ENCODE data around the gene KCTD11.

Gene KCTD11

DNA sequence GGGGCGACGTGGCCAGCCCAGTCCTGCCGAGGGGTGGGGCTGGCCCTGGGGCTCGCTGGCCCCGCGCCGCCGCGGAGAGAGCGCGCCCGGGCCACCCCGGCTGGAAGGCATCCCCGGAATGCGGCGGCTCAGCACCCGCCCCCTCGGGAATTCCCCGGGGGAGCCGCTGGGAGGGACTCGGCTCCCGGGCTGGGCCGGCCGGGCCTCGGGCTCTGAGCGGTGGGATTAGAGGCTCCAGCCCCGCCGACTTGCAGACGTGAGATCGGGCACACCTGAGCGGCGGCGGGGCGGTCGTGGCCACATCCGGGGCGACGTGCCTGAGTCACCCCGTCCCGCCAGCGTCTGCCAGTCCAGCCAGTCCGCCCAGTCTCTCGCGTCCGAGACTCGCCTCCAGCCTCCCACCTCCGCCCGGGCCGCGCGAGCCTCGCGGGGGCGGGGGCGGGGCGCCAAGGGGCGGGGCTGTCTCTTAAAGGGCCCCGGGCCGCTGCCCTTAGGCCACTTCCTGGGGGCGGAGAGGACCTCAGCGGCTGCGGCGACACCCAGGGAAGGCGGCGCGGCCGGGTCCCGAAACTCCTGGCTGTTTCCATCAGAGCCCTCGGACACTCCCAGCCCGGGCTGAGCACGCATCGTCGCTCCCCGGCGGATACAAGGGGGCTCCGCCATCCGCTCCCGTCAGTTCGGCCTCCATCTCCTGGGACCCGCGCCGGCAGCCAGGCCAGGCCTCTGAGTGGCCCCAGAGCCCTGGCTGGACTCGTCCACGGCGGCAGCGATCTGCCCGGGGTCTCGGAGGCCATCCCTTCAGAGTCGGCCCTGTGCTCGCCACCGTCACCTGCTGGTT lies at the start of gene KCTD11:
Gene KCTD11 (plus strand): TSS at position 498 of the 838 bp plus-strand sequence.
- DNase-seq (ENCODE audit: low read depth, low spot score), result peak; percentile 94

DNA sequence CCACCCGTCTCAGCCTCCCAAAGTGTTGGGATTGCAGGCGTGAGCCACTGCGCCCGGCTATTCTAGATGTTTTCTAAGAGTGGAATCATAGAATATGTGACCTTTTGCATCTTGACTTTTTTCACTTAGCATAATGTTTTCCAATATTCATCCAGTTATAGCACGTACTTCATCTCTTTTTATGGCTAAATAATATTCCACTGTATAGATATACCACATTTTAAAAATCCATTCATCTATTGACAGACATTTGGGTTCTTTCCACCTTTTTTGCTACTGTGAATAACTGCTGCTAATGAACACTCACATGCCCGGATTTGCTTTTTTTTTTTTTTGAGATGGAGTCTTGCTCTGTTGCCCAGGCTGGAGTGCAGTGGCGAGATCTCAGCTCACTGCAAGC lies 47.8 kb upstream of the KCTD11 start:
- DNase-seq (ENCODE audit: low read depth, low spot score), result no peak

GRCh38 chr17:7306911-7307685 lies 44.9 kb upstream of the KCTD11 start, which contains the start of gene EIF5A:
EIF5A (plus strand) TSS chr17:7307628; CDS start chr17:7309636, 2,008 bp downstream.
- DNase-seq (ENCODE audit: low read depth, low spot score), result peak; percentile 100

DNA sequence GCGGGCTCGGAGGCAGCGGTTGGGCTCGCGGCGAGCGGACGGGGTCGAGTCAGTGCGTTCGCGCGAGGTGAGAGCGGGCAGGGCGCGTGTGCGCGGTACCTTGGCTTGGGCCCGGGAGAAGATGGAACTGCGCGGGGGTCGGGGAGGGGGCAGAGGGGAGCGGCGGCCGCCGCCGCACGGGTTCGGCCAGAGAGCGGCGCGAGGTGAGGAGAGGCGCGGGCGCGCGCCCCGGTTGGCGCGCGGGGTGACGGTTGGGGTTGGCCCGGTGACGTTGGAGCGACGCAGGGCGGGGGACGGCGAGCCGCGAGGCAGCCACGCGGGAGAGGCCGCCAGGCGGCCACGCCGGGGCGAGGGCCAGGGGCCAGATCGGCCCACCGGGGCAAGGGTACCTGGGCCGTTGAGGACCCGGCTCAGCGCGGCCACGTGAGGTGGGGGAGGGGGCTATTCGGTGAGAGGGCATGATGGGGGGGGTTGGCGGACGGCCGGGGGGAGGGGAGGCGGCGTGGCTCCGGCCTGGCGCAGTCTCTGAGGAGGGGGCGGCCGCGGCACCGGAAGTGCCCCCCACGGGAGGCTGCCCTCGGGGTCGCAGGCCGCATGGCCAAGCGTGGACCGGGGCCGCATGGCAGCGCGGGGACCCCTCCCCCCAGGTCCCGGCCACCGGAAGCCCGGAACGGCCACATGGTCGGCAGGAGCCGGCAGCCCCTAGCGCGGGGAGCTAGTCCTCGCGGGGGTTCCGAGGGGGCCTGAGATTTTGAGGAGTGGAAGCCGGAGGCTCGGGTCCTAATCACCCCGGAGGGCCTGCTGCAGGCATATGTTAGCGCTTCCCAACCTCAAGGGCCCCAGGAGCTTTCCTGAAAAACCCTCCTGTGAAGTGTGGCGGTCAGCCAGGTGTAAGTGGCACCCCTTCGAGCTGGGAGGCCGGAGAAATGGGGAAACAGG lies 44.0 kb upstream of the KCTD11 start:
- DNase-seq (ENCODE audit: low read depth, low spot score), result peak; percentile 50

DNA sequence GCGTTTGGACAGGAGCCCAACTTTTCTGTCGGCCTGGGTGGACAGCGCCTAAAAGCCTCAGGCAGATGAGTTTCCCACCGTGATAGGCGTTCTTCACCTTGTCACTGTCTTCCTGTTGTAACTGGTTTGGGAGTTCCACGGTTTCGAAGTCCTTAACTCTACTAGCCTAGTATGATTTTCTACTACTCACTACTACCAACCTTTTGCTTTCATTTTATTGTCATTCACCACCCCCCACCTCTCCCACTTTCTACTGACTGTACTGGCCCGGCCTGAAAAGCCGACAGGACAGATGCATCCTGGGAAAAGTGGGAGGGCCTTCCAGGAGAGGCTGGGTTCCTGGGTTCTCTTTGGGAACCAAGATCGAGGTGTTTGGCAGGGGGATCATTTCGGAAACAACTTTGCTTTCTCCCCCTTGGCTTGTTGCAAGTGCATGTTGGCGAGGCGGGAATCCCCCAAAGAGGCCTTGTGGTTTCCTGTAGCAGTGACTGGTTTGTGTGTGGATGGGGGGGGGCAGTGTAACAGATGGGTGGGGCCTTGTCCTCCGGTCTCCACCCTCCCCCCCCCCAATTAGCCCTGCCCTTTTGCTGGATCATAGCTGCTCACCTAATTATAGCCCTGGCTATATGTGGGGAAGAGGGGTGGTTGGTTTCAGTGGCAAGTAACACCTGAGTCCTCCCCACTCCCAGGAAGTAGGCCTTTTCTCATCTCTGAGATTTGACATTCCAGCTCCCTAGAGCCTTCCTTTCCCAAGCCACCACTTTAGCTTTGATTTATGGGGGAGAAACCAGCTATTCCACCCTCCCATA lies 43.1 kb upstream of the KCTD11 start:
- peak; percentile 75 for DNase-seq (ENCODE audit: low read depth, low spot score)

- no peak for DNase-seq (ENCODE audit: low read depth, low spot score)
These were observed 42.3 kb upstream of the KCTD11 start for GRCh38 chr17:7309628-7310027.

DNA sequence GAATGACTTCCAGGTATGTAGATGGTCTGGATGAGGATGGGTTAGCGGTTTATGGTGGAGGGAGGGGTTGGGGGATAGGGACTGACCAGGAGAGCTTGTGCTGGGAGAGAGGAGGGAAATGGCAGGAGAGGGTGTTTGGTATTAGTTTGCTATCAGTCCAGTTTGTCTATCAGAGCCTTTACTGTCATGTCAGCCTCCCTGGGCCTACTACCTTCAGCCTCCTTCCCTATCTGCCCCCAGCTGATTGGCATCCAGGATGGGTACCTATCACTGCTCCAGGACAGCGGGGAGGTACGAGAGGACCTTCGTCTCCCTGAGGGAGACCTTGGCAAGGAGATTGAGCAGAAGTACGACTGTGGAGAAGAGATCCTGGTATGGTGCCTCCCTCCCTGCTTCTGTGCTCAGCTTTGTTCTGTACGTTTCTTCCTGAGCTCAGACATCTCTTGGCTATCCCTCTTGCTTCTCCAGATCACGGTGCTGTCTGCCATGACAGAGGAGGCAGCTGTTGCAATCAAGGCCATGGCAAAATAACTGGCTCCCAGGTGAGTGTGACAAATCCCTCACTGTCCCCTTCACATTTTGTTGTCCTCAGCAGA lies 40.8 kb upstream of the KCTD11 start:
- DNase-seq (ENCODE audit: low read depth, low spot score), result no peak

- DNase-seq (ENCODE audit: low read depth, low spot score), result no peak
These were observed 39.4 kb upstream of the KCTD11 start for GRCh38 chr17:7312432-7313087.

DNA sequence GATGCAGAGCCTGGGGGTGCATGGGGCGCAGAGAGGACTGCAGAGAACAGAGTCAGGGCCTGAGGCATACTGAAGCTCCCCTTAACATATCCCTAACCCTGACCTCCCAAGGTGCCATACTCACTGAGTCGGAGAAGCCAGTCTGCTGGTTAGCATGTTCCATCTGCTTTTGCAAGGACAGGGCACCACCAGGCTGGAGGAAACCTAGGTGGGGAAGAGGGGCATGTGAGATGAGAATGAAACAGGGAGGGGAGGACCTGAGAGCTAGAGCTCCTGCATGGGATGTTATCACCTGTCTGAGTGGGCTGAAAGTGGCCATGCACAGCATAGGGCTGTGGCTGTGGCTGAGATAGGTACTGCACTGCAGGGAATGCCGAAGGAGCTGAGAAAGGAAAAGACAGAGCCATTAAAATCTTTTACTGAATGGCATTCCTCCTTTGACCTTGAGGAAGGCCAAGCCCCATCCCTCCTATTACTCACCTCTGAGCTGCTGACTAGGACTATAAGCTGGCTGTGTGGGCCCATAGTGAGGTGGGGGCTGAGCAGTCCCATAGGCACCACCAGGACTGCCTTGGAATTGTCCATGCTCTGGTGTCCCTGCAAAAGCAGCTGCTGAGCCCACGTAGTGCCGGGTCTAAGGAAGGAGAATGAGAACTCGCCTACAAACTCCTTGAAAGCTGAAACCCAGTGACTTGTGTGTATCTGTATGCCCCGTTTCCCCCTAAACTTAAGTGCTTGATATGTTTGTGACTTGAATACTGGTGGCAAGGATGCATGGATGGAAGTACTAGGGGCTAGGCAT lies 38.7 kb upstream of the KCTD11 start:
- DNase-seq (ENCODE audit: low read depth, low spot score), result peak; percentile 40

DNA sequence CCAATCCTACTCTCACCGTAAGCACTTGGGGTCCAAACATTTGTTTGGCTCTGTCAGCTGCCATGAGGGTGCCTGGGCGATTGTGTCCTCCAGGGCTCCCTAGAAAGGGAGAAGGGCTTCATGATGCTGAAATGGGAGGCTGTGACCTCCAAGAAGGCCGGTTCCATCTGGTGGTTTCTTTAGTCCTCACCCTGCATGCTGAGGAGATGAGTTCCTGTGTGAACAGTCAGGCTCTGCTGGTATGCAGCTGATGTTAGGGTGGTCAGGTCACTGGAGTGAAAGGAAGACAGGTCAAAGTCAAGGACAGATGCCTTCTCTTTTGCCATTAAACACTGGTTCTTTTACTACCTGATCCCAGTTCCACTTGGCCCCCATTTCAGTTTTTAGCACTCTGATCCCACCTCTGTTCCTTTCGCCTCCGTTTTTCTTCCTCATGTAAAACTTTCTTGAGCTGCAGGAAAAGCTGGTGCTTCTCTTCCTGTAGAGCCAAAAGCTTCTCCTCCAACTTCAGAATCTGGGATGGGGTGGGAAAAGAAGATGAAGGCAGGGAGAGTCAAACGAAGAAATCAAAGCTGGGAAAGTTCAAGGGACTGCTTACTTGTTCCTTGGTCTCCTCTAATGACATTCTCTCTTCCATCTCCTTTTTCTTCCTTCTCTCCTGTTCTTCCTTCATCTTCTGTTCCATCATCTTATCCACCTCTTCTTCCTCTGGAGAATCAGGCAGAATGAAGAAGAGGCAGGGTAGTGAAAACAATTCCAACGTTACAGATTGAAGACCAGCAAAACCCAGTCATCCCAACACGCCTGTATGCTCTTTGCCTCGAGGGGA lies 37.9 kb upstream of the KCTD11 start:
- DNase-seq (ENCODE audit: low read depth, low spot score), result no peak

DNA sequence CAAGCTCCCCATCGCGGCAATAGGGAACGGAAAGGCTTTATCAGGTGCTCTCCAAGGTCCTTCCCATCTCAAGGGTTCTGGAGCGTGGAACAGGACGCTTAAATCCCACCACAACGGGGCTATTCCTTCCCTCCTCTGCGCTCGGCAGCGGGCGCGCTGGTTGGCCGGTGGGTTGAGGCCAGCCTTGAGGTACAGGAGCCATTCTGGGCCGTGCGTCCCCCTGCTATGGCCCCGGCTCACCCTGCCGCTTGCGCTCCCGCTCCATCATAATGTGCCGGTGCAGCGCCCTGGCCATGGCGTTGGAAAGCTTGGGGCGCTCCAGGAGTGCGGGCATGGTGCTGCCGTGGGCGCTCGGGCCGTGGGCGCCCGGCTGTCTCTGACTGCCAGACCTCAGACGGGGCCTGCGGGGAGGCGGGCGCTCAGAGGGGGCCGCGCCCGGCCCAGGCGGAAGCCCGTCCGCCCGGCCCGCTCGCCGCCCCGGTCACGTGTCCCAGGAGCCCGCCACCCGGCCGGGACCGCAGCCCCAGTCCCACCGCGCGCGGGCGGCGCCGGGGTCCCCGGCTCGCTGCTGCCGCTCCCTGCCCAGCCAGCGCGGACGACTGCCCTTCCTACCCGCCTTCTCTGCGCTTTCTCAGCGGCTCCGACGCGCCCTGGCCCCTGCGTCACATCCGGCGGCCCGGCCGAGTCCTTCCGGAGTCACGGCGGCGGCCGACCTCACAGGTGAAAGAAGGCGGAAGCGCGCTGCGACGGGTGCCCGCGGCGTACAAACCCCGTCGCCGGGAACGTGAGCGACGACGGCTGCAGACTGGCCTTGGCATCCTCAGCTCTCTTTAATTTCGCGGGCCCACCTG lies 37.0 kb upstream of the KCTD11 start, which contains the start of gene GPS2:
Gene GPS2 (minus strand): TSS at position 642 of the 851 bp plus-strand sequence. CDS start 308 bp downstream, at position 334.
- peak; percentile 93 for DNase-seq (ENCODE audit: low read depth, low spot score)

DNA sequence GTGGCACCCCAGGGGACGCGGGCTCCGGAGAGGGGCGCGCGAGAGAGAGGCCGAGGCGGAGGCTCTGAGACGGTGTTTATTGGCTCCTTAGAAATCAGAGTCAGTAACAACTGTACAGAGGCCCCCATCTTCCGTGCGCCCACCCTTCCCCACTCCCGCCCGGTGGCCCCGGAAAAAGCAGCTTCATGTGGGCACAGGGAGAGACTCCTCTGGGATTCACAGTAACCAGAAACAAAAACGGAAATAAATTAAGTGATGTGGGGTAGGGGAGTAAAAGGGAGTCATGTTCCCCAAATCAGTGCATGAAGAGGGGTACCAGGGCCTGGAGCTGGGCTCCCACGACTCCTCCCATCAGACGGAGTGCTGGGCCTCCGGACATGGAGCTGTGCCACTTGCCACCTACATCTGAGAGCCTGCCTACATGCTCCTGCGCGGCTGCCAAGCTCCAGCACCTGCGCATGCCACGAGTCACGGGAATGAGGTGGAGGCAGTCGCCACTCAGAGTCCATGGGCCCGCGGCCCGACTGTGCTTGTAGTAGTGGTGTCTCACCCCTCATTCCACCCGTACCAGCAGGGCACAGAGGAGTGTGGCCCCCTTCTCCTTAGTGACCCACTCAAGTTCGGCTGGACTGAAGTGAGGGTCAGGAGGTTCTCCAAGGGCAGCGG lies 36.3 kb upstream of the KCTD11 start:
- no peak for DNase-seq (ENCODE audit: low read depth, low spot score)

DNA sequence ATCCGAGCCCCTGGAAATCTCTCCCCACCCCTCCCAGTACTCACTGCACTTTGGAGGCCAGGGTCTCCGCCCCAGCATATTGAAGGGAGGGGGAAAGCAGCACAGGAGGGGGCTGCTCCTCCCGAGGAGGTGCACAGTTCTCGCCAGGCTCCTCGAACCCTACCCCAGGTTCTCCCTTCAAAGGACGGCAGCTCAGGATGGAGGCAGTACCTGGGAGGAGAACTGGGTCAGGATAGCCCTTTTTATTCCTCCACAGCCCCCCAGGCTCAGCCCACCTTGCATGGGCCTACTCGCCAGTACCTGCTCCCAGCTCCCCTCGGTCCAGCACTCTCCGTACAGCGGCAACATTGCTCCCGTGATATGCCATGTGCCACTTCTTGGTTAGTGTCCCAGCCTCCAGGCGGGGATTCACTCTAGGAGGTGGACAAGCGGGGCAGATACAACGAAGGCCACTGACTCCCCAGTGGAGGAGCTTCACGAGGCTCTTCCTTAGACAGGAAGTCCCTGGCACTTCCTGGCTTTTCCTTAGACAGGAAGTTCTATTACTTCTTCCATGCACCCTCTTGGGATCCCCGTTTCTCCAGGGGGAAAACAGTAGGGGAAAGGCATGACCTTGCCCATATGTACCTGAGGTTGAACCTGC lies 34.7 kb upstream of the KCTD11 start:
- DNase-seq (ENCODE audit: low read depth, low spot score), result no peak

- no peak for DNase-seq (ENCODE audit: low read depth, low spot score)
These were observed 33.7 kb upstream of the KCTD11 start for GRCh38 chr17:7318121-7318860.

GRCh38 chr17:7321466-7321865 lies 30.5 kb upstream of the KCTD11 start:
- DNase-seq (ENCODE audit: low read depth, low spot score), result no peak
